ENCODE results near the gene CYP2B6.
A peak's percentile ranks its signal among the peaks of the same experiment; 100 is the strongest.
"Not testable (repeated sequence)": the region's sequence is repeated elsewhere in the genome, so short reads cannot be mapped to it uniquely, and the experiment has no call there.

The CYP2B6 gene
- 0 to 0.19 (median 0.05) reads per million in 18 experiments for total RNA-seq

GRCh38 chr19:40990972-40991381 lies at the start of gene CYP2B6:
TSS of gene CYP2B6 (plus strand) at chr19:40991282. CDS start at chr19:40991306, 24 bp downstream.
- DNase-seq = no peak

DNA sequence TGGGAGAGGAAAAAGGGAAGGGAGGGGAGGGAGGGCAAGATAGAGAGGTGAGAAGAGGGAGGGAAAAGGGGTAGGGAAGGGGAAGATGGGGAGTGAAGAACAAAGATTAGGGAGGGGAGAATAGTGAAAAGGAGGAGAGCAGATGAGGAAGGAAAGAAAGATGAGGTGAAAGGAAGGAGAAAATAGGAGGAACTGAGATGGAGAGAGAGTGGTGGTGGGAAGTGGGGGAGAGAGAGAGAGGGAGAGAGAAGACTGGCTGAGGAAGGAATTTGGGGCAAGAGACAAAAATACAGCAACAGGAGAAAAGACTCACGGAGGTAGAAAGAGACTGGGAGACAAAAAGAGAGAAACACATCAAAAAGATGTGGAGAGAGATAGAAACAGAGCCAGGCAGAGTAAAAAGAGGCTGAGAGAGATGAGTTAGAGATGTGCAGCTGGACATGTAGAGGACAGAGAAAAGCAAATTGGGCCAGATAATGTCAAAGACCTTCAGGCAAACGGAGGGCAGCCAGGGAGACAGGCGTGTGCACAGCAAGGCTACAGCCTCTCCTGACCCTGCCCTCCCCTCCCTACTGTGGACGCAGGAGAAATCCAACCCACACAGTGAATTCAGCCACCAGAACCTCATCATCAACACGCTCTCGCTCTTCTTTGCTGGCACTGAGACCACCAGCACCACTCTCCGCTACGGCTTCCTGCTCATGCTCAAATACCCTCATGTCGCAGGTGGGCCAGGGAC lies 49.4 kb upstream of the CYP2B6 start:
- DNase-seq = no peak

- no peak for DNase-seq
Measured at GRCh38 chr19:40945645-40946044, 45.4 kb upstream of the CYP2B6 start.

- no peak for DNase-seq
Measured at GRCh38 chr19:40947114-40947513, 44.0 kb upstream of the CYP2B6 start.

DNA sequence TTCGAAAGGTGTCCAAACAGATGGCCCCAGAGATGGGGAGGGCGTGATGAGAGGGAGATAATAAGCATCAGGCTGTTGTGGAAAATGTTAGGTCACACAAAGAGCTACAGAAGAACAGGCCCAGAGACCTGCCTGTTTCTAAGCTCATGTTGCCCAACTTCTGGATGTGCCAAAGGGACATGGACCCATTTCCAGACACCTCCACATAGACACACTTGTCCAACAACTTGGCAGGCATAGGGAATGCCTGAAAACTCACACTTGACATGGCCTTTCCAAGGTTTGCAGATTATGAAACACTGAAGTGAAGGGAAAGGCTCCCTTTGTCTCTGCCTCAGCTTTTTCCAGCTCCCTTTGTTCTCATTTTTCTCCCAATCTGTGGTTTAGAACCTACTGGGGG lies 43.5 kb upstream of the CYP2B6 start:
- DNase-seq = no peak

GRCh38 chr19:40948580-40949299 lies 42.3 kb upstream of the CYP2B6 start:
- DNase-seq = no peak

DNA sequence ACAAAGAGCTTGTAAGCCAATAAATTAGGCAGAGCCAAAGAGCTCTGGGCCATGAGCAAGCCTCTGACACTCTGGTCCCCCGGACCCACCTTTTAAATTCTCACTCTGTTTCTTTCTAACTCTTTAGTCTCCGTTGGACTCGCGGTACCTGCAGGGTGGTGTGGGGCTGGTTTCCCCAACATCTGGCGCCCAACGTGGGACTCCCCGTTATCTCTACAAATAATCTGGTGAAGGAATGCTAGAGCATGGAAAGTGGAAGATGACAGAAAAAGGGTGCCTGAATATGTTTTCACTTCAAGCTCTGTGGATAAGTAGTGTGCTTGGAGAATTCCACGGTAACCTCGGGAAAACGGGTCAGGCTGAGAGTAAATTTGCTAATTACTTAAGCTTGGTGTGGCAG lies 36.5 kb upstream of the CYP2B6 start:
- DNase-seq = no peak

GRCh38 chr19:40959338-40959737 lies 31.7 kb upstream of the CYP2B6 start:
- no peak for DNase-seq

DNA sequence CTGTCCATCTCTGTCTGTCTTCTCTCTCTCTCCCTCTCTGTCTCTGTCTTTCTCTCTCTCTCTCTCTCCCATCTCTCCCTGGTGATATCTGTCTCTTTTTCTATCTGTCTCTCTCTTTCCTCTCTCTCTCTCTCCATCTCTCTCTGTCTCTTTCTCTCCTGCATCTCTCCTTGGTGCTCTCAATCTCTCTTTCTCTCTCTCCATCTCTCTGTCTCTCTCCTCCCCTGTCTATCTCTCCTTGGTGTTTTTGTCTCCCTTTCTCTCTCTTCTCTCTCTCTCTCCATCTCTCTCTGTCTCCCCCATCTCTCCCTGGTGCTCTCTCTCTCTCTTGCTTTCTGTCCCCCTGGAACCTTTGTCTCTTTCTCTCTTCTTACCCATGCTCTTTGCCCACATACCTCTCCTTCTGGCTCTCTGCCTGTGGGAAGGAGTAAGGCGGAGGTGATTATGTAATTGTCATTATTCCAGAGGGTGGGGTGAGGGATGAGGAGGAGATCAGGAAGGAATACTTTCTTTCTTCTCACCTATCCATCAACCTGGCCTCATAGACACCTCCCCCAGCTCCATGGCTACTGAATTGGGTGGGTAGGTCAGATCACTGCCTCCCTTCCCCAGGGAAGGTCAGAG lies 30.9 kb upstream of the CYP2B6 start:
- no peak for DNase-seq

GRCh38 chr19:40960780-40961179 lies 30.3 kb upstream of the CYP2B6 start:
- no peak for DNase-seq

DNA sequence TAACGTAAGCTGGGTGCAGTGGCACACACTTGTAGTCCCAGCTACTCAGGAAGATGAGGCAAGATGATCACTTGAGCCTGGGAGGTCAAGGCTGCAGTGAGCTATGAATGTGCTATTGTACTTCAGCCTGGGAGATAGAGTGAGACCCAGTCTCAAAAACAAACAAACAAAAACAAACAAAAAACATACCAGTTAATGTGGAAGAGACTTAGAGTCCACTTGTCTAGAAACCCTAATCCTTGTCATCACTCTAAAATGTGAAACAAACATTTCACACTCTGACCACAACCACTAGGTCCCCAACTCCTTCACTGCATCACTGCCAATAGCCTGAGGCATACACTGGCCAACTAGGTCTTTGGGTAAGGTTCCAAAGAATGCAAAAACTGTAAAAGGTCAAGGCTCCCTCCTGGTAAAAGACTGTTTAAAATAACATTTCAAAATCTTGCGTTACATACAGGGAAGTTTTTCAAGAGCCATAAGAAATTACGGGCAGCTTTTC lies 28.6 kb upstream of the CYP2B6 start:
- no peak for DNase-seq

DNA sequence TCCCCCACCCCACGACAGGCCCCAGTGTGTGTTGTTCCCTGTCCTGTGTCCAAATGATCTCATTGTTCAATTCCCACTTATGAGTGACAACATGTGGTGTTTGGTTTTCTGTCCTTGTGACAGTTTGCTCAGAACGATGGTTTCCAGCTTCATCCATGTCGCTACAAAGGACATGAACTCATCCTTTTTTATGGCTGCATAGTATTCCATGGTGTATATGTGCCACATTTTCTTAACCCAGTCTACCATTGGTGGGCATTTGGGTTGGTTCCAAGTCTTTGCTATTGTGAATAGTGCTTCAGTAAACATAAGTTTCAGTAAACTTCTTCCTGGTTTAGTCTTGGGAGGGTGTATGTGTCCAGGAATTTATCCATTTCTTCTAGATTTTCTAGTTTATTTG lies 26.7 kb upstream of the CYP2B6 start:
- DNase-seq = not testable (repeated sequence)

DNA sequence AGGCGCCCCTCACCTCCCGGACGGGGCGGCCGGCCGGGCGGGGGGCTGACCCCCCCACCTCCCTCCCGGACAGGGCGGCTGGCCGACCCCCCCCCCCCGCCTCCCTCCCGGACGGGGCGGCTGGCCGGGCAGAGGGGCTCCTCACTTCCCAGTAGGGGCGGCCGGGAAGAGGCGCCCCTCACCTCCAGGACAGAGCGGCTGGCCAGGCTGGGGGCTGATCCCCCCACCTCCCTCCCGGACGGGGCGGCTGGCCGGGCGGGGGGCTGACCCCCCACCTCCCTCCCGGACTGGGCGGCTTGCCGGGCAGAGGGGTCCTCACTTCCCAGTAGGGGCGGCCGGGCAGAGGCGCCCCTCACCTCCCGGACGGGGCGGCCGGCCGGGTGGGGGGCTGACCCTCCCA lies 25.7 kb upstream of the CYP2B6 start:
- not testable (repeated sequence) for DNase-seq

DNA sequence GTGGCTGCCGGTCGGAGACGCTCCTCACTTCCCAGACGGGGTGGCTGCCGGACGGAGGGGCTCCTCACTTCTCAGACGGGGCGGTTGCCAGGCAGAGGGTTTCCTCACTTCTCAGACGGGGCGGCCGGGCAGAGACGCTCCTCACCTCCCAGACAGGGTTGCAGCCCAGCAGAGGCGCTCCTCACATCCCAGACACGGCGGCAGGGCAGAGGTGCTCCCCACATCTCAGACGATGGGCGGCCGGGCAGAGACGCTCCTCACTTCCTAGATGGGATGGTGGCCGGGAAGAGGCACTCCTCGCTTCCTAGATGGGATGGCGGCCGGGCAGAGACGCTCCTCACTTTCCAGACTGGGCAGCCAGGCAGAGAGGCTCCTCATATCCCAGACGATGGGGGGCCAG lies 24.5 kb upstream of the CYP2B6 start:
- DNase-seq = not testable (repeated sequence)

- DNase-seq = not testable (repeated sequence)
Measured at GRCh38 chr19:40968065-40968464, 23.0 kb upstream of the CYP2B6 start.

DNA sequence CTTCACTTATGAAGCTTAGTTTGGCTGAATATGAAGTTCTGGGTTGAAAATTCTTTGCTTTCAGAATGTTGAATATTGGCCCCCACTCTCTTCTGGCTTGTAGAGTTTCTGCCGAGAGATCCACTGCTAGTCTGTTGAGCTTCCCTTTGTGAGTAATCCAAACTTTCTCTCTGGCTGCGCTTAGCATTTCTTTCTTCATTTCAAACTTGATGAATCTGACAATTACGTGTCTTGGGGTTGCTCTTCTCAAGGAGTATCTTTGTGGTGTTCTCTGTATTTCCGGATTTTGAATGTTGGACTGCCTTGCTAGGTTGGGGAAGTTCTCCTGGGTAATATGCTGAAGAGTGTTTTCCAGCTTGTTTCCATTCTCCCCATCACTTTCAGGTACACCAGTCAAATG lies 21.4 kb upstream of the CYP2B6 start:
- DNase-seq = not testable (repeated sequence)

DNA sequence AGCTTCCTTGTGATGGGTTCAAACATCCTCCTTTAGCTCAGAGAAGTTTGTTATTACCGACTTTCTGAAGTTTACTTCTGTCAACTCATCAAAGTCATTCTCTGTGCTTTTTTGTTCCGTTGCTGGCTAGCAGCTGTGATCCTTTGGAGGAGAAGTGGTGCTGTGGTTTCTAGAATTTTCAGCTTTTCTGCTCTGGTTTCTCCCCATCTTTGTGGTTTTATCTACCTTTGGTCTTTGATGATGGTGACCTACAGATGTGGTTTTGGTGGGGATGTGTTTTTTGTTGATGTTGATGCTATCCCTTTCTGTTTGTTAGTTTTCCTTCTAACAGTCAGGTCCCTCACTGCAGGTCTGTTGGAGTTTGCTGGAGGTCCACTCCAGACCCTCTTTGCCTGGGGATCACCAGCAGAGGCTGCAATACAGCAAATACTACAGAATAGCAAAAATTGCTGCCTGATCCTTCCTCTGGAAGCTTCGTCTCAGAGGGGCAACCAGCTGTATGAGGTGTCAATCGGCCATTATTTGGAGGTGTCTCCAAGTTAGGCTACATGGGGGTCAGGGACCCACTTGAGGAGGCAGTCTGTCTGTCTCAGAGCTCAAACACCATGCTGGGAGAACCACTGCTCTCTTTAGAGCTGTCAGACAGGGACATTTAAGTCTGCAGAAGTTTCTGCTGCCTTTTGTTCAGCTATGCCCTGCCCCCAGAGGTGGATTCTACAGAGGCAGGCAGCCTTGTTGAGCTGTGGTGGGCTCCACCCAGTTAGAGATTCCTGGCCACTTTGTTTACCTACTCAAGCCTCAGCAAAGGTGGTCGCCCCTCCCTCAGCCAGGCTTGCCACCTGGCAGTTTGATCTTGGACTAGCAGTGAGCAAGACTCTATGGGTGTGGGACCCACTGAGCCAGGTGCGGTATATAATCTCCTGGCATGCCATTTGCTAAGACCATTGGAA lies 20.4 kb upstream of the CYP2B6 start:
- not testable (repeated sequence) for DNase-seq

- peak; percentile 74 to 79 for DNase-seq
Measured at GRCh38 chr19:40974633-40975037, 16.4 kb upstream of the CYP2B6 start.

DNA sequence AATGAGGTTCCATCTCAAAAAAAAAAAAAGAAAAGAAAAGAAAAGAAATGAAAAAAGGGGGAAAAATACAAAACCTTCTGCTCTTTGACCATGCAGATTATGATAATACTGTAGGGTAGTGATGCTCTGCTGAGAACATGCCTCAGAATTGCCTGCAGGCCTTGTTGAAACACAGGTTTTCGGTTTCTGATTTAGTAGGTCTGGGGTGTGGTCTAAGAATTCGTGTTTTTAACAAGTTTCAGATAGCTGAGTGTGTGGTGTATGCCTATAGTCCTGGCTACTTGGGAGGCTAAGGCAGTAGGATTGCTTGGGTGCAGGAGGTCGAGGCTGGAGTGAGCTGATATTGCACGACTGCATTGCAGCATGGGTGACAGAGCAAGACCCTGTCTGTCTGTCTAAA lies 14.9 kb upstream of the CYP2B6 start:
- no peak for DNase-seq

DNA sequence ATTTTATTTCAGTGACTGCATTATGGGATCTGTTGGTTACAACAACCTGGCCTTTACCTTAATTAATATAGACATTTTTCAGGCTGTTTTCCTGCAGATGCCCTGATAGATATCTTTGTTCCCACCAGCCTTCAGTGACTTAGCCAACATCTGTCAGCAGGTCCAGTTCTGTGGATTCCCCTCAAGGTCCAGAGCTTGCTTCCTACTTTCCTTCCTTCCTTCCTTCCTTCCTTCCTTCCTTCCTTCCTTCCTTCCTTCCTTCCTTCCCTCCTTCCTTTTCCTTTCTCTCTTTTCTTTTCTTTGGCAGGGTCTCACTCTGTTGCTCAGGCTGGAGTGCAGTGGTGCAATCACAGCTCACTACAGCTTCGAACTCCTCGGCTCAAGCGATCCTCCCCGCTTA lies 14.4 kb upstream of the CYP2B6 start:
- DNase-seq = no peak

DNA sequence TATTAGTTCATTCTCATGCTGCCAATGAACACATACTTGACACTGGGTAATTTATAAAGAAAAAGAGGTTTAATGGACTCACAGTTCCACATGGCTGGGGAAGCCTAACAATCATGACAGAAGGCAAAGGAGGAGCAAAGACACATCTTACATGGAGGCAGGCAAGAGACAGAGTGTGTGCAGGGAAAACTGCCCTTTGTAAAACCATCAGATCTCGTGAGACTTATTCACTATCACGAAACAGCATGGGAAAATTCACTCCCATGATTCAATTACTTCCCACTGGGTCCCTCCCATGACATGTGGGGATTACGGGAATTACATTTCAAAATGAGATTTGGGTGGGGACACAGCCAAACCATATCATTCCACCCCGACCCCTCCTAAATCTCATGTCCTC lies 11.3 kb upstream of the CYP2B6 start:
- not testable (repeated sequence) for DNase-seq

- not testable (repeated sequence) for DNase-seq
Measured at GRCh38 chr19:40980743-40981442, 10.2 kb upstream of the CYP2B6 start.
